Endometrial microvascular endothelial cells (primary cell): Measurements from ENCODE around the gene CDH12. TPM values are rescaled to one million over a fixed set of nuclear protein-coding genes. Genes with fewer than 3 reads are reported as not detected.
"Not testable (repeated sequence)": the region's sequence is repeated elsewhere in the genome, so short reads cannot be mapped to it uniquely, and the experiment has no call there.

Experiments
- in situ Hi-C: cut with HindIII; loops from 2 replicates; pipeline ENCODE4 v1.10.0; 2017; ENCODE audit warnings: low sequenced_read_pairs, low pct_unique_long_range_greater_than_20kb; ENCODE audit errors: inconsistent ontology term
- total RNA-seq: library from RNA; depleted of rRNA; stranded (reverse); fragments of >200 nt; gene quantifications from one replicate; pipeline ENCODE4 v1.2.3, GENCODE V29; 2015; ENCODE audit errors: inconsistent ontology term

Gene CDH12
- total RNA-seq, 1 donor from 2014 or later = not detected

DNA sequence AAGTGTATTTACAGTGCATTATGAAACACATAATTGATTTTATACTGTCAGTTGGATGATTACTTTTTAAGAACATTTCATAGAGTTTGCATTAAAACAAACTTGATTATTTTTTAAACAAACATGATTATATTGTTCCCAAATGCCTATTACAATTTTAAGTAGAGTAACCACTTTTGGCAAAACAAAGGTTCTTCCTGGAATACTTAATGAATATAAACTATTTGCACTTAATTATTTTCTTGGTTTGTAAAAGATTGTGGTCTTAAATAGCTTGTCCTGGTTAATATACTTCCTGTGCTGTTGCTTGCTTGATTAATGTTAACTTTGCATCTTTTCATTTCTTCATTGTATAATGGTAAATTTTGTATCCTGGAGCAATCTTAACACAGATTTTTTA, 180.0 kb downstream of the CDH12 start:
- in situ Hi-C loops = no loop called here

DNA sequence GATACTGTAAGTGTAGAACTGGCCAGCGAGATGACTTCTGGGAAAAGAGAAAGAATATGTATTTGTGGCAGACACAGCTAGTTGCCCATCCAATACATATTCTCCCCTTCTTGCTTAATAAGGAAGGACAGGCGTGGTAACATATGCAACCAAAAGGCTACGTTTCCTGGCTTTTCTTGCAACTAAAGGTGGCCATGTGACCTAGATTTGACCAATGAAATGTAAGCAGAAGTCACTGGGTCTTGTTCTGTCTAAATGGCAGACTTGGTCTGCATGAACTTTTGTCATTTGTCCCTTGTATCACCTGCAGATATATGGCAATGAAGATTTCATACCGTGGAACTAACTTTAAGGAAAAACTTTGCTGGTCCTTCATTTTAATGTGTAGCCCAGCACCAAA, 183.8 kb downstream of the CDH12 start:
- in situ Hi-C loops = no loop called here

DNA sequence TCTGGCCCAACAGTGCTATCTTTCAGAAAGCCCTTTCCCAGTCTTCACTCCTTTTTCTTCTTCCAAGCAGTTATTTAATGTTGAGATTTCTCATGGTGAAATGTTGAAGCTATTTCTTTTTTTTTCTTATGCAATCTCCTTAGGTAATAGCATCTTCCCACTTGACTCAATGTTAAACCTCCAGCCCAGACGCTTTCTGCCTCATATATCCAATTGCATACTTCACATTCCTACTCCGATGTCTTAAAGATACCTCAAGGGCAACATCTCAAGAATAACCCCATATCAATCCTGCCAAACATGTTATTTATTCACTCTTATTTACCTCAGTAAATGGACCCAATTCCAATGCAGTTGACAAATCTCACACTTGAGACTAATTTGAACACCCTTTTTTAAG, 187.3 kb downstream of the CDH12 start:
- in situ Hi-C loops = no loop called here

DNA sequence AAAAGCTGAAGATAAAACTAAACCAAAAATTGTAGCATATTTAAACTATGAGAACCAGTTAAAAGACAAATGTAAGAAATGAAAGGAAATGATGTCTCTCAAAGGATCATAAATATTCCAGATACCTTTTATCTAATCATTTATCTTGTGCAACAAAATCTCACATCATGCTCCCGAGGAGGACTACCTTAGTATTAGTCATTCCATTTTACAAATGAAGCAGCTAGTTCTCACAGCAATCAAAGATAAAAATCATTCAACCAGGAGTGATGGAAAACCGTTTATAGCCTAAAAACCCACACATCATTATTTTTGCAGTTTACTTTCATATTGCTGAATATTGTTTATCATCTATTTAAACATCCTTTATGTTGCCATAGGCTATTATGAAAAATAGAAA, 190.0 kb downstream of the CDH12 start:
- in situ Hi-C loops = no loop called here

DNA sequence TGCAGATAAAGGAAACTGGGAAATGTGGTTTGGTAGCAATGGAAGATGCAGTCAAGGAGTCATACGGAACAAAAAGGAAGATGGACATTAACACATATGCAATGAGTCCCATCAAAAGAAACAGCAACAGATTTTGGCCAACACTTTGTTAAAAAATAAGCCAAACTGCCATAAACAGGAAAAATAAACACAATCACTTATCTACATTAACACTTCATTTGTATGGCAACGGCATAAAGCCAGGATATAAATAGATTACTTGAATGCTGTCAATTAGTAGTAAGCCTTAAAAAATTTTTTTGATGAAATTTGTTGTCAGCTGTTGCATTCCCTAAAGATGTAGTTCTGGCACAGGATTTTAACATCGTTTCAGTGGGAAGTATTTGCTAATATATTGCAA, 190.8 kb downstream of the CDH12 start:
- in situ Hi-C loops = no loop called here

DNA sequence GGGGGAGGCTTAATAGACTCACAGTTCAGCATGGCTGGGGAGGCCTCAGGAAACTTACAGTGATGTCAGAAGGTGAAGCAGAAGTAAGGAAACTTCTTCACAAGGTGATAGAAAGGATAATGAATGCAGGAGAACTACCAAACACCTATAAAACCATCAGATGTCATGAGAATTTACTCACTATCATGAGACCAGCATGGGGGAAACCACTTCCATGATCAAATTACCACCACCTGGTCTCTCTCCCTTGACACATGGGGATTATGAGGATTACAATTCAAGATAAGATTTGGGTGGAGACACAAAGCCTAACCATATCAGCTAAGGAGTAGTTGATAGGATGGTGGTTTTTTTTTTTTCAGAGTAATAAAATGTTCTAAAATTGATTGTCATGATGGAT, 201.8 kb downstream of the CDH12 start:
- in situ Hi-C loops = no loop called here

DNA sequence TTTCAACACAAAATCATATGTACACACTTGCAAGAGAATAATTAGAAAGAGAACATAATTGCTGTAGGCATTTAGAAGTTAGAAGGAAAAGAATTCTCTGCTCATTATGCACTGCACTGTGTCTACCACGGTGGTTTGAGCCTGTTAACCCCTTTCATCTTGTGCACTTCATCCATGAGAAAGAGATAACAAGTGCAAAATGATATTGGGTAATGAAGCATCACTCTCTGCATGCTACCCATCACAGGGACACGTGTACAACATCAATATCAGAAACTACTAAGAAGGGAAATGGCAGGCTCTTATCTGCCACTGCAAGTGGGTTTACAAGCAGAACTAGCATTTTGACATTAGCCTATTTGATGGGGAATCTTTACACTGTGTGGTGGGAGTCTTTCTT, 202.6 kb downstream of the CDH12 start:
- in situ Hi-C loops = no loop called here

DNA sequence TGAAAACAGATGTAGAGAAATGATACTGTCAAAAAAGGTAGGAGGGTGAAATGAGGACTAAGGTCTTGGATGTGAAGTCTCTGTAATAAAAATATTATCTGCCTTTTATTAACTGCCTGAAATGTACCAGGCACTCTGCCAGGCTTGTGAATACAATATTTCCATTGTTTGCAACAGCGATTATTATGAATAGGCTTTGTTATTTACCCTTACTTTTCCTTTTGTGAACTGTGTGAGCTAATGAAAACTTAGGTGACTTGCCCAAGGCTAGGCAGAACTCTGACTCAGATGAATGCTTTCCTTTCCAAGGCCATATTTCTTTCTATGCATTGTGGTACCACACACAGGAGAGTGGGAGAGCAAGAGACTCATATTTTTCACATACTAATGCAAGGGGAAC, 204.1 kb downstream of the CDH12 start:
- in situ Hi-C loops = no loop called here

DNA sequence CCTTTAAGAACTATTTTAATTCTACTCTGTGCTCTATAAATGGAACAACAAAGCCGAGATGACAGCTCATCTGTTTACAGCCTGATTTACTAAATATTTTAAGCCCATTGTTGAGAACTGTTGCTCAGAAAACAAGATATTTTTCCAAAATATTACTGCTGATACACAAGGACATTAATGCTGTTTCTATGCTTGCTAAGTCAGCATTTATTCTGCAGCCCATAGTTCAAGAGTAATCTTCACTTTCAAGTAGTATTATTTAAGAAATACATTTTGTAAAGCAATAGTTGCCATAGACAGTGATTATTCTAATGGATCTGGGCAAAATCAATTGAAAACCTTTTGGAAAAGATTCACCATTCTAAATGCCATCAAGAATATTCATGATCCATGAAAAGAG, 208.3 kb downstream of the CDH12 start:
- in situ Hi-C loops = no loop called here

DNA sequence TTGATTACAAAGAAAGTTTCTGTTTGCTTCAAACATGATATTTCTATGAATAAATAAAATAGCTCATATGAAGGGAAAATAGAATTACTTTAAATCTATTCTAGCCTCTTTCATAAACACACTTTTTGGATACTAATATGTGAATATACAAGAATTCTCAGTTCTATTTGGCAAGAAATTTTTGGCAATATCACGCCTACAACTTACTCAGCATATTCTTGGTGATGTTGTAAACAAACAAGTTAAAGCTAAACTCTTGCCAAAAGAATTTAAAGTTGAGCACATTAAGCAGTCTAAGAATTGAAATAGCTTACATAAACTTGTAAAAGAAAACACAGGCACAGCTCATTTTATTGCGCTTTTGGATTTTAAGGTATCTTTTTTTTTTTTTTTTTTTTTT, 209.8 kb downstream of the CDH12 start:
- in situ Hi-C loops = no loop called here

DNA sequence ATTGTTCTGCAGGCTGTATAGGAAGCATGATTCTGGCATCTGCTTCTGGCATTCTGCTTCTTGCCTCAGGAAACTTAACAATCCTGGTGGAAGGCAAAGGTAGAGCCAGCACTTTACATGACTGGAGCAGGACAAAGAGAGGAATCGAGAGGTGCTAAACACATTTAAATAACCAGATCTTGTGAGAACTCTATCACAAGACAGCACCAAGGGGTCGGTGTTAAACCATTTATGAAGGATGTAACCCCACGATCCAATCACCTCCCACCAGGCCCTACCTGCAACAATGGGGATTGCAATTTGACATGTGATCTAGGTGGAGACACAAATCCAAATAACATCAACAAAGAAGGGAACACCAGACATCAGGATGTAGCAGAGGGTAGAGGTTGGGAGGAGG, 221.5 kb downstream of the CDH12 start:
- in situ Hi-C loops = no loop called here

DNA sequence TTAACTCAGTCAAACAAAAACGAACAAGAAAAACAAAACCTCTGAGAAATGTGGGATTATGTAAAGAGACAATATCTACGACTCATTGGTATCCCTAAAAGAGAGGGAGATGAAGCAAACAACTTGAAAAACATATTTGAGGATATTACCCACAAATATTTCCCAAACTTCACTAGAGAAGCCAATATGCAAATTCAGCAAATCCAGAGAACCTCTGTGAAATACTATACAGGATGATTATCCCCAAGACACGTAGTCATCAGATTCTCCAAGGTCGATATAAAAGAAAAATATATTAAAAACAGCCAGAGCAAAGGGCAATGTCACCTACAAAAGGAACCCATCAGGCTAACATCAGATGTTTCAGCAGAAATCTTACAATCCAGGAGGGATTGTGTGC, 226.1 kb downstream of the CDH12 start:
- in situ Hi-C loops = no loop called here

DNA sequence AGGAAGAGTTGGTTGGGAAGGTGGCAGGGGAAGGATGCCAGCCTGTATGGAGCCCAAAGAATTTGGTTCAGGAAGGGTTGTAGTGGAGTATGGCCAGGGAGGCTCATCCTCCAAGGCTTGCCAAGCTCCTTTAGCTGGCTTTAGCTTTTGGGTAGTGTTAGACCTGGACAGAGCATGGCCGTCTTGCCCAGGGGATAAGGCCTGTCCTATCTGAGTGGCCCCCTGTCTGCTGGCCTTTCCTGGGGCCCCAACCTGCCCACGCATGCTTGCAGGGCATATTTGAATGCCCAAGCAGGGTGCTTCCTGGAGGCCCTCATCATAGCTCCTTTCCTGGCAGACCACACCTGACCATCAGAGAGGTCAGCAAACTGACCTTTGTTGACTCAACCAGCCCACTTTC, 227.7 kb downstream of the CDH12 start:
- in situ Hi-C loops = no loop called here

DNA sequence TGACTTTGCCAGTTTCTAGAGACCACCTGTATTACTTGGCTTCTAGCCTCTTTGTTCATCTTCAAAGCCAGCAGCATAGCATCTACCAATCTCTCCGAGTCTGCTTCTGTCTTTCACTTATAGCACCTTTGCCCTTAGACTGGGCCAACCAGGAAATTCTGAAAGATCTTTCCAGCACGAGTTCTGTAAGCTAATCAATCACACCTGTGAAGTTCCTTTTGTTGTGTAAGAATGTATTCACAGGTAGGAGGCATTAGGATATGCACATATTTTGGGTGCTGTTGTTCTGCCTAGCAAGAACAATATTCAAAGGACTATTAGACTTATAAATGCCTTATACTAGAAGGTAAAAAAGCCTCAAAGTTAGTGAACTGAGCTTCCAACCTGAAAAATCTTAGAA, 232.1 kb downstream of the CDH12 start:
- in situ Hi-C loops = no loop called here

DNA sequence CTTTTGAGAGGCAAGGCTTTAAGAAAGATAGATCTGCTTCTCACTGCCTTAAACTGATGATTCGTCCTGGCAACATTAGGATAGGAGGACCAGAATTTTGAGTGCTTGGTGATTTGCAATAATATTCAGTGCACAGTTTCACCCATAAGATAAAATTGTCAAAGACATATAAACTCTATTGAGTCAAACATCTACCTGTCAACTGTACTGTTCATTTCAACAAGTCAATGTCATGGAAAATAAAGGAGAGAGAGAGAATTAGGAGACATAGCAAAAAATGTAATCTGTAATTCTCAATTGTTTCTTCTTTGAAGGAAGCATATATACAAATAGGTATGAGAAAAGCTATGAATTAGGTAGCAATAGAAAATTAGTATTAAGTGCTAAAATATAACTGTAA, 237.2 kb downstream of the CDH12 start:
- in situ Hi-C loops = no loop called here

DNA sequence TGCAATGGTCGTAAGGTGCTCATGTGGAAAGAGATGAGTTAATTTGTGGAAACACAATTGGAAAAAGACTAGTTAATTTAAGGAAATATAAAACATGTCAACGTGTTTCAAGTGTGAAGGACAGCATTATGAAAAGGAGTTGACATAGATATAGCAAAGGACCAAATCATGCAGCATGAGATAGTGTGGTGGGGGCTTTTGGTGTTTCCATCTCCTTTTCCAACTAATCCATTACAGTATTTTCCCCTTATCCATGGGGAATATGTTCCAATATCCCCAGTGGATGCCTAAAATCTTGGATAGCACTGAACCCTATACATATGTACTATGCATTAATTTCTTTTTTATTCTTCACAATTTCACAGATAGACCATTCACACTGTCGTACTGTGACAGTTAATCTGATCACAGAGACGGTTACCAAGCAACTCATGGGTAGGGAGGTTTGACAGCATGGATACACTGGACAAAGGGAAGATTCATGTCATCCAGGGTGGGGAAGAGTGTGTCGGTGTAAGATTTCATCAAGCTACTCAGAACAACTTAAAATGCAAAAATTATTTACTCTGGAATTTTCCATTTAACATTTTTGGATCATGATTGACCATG, 238.6 kb downstream of the CDH12 start:
- in situ Hi-C loops = no loop called here

DNA sequence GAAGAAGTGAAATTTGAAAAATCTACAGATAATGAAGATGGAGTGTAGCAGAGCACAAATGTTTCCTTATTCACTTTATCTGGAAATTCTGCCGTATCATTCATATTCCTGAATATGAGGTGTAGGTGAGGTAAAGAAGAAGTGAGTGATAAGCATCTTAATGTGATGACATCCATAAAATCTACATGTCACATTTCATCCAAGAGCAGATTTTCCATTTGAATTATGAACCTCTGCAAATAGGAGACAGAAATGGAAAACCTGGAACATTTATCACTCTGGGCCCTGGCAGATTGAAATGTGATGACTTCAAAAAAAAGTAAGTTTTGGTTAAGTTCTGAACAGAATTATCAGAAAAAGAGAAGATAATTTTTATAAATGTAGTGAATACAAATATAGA, 240.2 kb downstream of the CDH12 start:
- in situ Hi-C loops = no loop called here

DNA sequence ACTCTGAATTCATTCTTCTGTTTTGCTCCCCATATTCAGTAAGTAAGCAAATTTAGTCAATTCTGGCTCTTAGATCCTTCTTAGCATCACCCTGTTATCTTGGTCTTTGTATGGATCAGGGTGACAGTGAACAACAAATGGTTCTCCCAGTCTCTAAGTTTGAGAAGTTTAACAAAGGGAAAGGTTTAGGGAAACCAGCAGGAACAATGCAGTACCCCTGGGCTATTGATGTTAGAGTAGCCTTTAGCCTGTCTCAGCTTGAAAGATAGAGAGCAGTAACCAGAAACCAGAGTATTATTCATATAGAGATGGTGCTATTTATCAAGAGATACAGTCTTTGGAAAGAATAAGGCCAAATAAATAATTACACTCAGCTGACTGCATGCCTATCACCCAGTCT, 241.8 kb downstream of the CDH12 start:
- in situ Hi-C loops = no loop called here

DNA sequence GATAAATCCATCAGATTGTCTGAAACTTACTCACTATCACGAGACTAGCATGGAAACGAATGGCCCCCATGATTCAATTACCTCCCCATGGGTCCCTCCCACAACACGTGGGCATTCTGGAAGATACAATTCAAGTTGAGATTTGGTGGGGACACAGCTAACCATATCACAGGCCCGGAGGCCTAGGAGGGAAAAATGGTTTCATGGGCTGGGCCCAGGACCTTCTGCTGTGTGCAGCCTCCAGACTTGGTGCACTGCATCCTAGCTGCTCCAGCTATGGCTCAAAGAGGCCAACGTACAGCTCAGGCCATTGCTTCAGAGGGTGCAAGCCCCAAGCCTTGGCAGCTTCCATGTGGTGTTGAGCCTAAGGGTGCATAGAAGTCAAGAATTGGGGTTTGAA, 245.6 kb downstream of the CDH12 start:
- in situ Hi-C loops = not testable (repeated sequence)

DNA sequence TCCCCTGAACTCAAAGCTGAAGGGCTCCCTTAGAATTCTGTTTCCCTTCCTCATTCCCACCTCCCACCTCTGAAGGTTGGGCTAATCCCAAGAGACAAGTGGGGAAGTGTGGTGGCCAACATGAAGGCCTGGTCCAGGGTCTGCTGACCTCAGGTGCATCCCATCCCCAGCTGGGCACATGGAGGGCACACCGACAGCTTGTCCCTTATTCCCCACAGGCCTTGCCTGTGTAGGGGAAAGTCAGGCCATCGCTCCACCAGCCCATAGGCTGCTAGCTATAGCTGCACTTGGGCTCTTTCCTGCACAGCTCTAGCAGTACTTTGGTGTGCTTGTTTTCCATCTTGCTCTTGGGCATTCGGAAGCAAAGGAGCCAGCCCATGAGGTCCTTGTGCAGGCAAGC, 247.7 kb downstream of the CDH12 start:
- in situ Hi-C loops = no loop called here

DNA sequence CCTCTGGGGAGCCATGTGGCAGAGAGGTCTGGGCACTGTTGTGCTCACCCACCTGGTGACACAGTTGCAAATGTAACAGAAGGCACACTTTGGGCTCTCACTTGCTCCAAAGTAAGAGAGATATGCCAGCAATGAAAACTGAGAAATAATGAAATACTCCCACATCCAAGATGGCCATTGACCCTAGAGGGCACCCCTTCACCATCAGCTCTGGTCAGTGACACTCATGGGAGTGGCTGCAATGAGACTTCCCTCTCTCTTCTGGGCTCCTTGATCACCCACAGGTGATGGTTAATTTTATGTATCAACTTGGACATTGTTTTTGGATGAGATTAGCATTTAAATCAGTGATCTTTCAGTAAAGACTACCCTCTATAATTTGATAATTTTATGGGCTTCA, 248.4 kb downstream of the CDH12 start:
- in situ Hi-C loops = no loop called here

DNA sequence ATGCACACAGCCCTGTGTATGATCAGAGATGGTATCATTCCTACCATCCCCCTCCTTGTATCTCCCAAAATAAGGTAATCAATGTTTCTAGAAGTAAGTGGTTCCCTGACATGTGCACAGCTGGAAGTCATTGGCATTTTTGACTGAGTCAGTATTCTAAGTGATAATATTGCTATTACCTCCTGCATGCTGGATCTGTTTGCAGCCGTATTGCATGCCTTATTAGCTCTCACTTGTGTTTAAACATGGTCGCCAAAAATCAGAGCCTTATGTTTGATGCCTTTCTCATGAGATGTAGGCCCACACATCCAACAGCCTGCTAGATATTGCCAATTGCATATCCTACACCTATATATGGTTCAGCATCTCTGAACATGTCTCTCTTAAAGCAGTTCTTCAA, 254.3 kb downstream of the CDH12 start:
- in situ Hi-C loops = no loop called here
